Posterior cingulate gyrus (tissue), 11 donors: ENCODE data around the gene PLEKHG2.

Experiments
- DNase-seq, 10 donors: peaks; one replicate each; pipeline versions ENCODE4 v3.0.0 to v3.0.0-alpha.2; 2020 to 2021; ENCODE audit warnings: mixed read lengths in 3 of 10
- intact Hi-C: fragments of 100-400 bp; cut with DNase I; formaldehyde crosslinking; loops from one replicate; pipeline ENCODE4 v1.15.1; 2023

PLEKHG2 gene

GRCh38 chr19:39416152-39417120 lies 4.0 kb downstream of the PLEKHG2 start:
- intact Hi-C loops = no loop called here
- DNase-seq = no peak

DNA sequence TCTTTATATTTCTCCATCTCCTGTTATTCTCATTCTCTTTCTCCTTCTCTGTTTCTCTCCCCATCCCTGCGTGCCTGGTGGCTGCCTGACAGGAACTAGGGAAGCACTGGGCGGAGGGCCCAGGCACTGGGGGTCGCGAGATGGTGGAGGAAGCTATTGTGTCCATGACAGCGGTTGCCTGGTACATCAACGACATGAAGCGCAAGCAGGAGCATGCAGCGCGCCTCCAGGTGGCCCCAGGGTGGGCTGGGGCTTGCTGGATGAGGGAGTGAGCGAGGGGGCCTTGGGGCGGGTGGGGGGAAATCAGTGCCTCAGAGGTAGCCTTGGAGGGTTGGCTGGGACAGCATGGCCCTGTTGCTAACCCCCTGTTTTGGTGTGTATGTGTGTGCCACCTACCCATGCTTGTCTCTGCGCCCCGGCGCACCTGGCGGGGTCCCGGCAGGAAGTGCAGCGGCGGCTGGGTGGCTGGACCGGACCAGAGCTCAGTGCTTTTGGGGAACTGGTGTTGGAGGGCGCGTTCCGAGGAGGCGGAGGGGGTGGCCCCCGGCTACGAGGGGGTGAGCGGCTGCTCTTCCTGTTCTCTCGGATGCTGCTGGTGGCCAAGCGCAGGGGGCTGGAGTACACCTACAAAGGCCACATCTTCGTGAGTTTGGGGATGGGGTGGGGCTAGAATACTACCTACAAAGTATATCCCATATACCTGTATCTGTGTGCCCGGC lies 5.2 kb downstream of the PLEKHG2 start:
- intact Hi-C loops = no loop called here
- no peak for DNase-seq

- no peak for DNase-seq
- intact Hi-C loops = no loop called here
Measured at GRCh38 chr19:39419003-39419402, 6.5 kb downstream of the PLEKHG2 start.

DNA sequence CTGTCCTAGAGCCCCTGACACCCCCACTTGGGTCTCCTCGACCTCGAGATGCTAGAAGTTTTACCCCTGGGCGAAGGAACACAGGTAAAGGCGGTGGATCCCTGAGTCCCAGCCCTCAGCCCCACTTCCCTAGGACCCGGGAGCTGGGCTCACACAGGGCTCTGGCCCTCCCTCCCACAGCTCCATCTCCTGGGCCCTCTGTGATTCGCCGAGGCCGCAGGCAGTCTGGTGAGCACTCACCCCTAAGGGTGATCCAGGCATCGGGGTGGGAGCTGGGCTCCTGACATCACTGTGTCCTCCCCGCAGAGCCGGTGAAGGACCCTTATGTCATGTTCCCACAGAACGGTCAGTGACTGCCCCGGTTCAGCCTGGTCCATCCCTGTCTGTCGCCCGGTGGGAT lies 8.3 kb downstream of the PLEKHG2 start:
- no peak for DNase-seq
- intact Hi-C loops = no loop called here

GRCh38 chr19:39422020-39422419 lies 9.6 kb downstream of the PLEKHG2 start:
- intact Hi-C loops = no loop called here
- DNase-seq = no peak

DNA sequence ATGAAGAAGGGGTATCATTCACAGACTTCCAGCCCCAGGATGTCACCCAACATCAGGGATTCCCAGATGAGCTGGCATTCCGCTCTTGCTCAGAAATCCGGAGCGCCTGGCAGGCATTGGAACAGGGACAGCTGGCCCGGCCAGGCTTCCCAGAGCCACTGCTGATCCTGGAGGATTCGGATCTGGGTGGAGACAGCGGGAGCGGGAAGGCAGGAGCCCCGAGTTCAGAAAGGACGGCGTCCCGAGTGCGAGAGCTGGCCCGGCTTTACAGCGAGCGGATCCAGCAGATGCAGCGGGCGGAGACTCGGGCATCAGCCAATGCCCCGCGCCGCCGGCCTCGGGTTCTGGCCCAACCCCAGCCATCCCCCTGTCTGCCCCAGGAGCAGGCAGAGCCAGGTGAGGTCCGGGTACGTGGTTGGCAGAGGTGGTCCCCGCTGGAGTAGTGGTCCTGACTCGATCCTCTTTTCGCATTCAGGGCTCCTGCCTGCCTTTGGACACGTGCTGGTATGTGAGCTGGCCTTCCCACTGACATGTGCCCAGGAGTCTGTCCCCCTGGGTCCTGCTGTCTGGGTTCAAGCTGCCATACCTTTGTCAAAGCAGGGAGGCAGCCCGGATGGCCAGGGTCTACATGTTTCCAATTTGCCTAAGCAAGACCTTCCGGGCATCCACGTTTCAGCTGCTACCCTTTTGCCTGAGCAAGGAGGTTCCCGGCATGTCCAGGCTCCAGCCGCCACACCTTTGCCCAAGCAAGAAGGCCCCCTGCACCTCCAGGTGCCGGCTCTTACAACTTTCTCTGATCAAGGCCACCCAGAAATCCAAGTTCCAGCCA lies 11.0 kb downstream of the PLEKHG2 start:
- peak in 2 of 10 donors; percentile 69 to 81 for DNase-seq
- intact Hi-C loops = no loop called here

DNA sequence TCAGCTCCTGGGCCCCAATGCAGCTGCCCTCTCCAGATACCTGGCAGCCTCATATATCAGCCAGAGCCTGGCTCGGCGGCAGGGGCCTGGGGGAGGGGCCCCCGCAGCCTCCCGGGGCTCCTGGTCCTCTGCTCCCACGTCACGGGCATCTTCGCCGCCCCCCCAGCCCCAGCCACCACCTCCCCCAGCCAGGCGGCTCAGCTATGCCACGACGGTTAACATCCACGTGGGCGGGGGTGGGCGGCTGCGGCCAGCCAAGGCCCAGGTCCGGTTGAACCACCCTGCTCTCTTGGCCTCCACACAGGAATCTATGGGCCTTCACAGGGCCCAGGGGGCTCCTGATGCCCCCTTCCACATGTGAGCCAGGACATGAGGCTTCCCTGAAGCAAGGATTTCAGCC lies 12.5 kb downstream of the PLEKHG2 start:
- intact Hi-C loops = no loop called here
- DNase-seq = no peak

DNA sequence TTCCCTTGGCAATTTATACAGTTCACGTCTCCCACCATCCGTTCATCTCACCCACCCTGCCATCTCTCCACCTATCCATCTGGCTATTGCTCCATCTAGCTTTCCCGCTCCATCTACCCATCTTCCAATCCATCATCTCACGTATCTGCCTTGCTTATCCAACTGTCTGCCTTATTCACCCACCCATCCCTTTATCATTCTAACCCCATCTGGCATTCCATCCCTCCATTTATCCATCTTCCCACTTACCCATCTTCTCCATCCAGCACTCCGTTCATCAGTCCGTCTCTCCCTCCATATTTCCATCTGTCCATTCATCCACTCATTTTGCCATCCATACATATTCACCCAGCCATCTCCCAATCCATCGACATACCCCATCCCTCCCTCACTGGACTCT lies 13.3 kb downstream of the PLEKHG2 start:
- no peak for DNase-seq
- intact Hi-C loops = no loop called here

GRCh38 chr19:39426170-39426569 lies 13.7 kb downstream of the PLEKHG2 start:
- DNase-seq = no peak
- intact Hi-C loops = no loop called here

DNA sequence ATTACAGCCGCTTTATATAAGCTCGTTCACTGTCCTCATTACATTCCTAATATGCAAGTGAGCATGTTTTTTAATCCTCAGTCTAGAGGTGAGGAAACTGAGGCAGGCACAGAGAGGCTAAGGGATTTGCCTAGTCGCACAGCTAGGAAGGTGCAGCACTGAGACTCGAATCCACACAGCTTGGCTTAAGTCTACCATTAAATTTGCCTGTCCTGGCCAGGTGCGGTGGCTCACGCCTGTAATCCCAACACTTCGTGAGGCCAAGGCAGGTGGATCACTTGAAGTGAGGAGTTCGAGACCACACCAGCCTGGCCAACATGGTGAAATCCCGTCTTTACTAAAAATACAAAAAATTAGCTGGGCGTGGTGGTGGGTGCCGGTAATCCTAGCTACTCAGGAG lies 15.2 kb downstream of the PLEKHG2 start:
- DNase-seq = peak in 1 of 10 donors; percentile 35
- intact Hi-C loops = no loop called here

- peak in 1 of 10 donors; percentile 60 for DNase-seq
- intact Hi-C loops = no loop called here
Measured at GRCh38 chr19:39428283-39429112, 16.0 kb downstream of the PLEKHG2 start.

DNA sequence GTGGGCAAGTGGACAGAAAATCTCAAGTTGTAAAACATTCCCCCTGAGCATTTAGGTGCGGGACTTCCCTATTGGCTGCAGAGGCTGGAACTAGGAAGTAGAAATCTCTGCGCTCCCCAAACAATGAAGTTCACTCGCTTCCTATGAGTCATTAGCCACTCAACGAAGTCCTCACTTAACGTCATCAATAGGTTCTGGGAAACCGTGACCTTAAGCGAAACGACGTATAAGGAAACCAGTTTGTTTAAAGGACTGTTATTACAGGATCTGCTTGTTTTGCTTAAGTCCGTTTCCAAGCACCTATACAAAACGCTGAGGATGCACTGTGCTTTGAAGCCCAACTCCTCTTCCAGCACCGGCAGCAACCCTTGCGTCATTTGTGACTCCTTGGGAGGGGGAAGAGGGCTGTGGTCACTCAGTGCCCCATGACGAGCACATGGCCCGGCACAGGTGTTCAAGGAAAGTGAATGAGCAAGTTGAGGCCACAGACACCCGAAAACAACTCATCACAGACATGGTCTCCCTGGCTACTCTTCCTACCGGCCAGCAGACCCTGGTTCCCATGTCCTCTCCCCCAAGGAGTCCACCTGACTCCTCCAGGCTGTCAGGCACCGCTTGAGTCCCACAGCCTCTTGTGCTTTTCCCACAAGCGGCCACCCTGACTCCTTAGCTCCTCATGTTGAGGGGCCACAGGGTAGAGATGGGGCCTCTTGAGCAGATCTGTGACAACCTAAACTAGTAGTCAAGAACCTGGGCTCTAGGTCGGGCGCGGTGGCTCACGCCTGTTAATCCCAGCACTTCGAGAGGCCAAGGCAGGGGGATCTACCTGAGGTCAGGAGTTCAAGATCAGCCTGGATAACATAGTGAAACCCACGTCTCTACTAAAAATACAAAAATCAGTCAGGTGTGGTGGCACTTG lies 18.5 kb downstream of the PLEKHG2 start:
- DNase-seq = peak in 2 of 10 donors; percentile 49 to 53

GRCh38 chr19:39432677-39433025 lies 20.2 kb downstream of the PLEKHG2 start:
- intact Hi-C loops = no loop called here
- DNase-seq = no peak

More for the DNA sequence above, 18.5 kb downstream of the PLEKHG2 start:
- intact Hi-C loops = no loop called here

GRCh38 chr19:39433480-39434079 lies 21.1 kb downstream of the PLEKHG2 start:
- DNase-seq = peak in 1 of 10 donors; percentile 21
- intact Hi-C loops = no loop called here

DNA sequence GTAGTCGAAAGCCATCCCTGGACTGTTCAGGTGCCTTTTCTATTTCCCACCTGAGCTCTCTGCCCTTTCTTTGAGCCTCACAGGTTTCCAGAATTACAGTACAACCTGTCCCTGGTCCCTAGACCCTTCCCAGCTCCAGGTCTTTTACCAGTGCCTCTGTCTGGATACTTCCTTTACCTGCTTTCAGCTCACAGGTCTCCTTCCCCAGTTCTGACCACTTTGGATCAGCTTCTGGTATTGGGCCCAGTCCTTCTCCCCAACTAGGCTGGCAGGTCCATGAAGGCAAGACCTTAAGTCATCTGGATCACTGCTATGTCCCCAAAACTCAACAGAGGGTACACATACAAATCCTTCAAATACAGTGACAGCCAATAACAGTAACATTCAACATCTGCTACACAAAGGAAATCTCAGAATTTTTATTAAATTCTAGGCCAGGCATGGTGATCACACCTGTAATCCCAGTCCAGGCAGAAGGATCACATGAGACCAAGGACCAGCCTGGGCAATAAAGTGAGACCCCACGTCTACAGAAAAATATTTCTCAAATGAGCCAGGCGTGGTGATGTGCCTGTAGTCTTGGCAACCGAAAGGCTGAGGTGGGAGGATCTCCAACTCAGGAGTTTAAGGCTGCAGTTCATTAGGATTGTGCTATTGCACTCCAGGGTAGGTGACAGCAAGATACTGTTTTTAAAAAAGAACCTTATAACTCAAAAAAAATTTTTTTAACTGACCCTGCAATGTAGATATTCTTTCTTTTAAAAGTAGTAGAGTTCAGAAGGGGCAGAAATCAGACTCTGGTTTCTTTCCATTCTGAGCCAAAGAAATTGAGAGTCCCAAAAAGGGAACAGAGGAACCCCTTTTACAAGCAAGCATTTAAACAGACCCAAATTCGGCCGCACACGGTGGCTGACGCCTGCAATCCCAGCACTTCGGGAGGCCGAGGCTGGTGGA lies 21.9 kb downstream of the PLEKHG2 start:
- intact Hi-C loops = no loop called here
- no peak for DNase-seq

DNA sequence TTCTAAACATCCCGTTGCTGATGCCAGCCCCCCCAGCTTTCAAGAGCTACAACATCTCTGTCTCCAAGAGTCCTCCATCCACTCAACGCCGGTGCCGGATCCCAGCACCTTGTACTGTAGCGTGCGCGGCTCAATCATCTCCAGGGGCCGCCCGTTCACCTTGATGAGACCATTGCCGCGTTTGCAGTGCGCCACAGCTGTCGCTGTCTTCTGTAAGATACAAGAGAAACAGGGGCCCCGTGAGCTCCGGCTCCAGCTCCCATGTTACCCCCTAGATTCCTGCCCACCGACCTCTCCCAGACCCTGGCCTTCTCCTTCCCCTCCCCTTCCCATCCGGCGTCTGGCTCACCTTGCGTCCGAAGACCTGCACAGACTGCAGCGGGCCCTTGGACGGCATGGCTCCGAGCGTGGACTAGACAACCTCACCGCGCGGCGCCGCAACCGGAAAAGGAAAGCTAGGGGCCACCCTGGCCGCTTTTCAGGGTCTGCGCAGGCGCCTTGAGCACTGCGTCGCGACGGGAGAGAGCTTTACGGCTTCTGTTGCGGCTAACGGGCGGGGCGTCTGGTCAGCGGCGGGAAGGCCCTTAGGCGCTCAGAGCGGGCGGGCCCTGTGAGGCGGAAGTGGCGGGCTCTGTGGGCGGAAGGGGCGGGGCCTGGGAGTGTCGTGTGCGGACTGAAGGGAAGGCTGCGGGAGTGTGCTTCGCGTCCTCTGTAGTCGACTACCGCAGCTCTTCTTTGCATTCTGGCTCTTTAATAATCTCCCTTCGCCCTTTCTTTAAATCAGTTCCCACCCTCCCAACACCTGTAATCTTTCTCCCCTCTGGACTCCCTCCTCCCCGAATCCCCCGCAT lies 23.3 kb downstream of the PLEKHG2 start, which contains the start of gene RPS16:
Gene RPS16, minus strand, starts transcription at position 451 of the 851 bp plus-strand sequence. Its CDS starts 54 bp downstream, at position 397.
- peak; percentile 98 to 100 (median 99) for DNase-seq
- intact Hi-C loops = loop anchor here (1.0 kb wide), 1 partner anchor 10 kb away; the partner anchor contains the start of gene SUPT5H
